GM12878 (cell line): ENCODE results near the gene ZNF501. TPM values are rescaled to one million over a fixed set of nuclear protein-coding genes. Genes with fewer than 3 reads are reported as not detected.

Experiments used
- ATAC-seq: fragments of 200-7000 bp; cut with Tn5 transposase; 3 replicates; pipeline ENCODE4 v1.9.1; 2020; ENCODE audit warnings: mild to moderate bottlenecking, moderate library complexity
- BruUV-seq: library from RNA; stranded (reverse); fragments of 400-500 nt; replicated peaks from 2 replicates; lab custom pipeline; 2021; lab: Mats Ljungman, UMichigan
- CTCF ChIA-PET: fragments of 300-600 bp; sonication (Branson Sonifier 250); formaldehyde crosslinking; extraction: SDS; loops from one replicate; lab custom pipeline; 2021; ENCODE audit warnings: inconsistent platforms; lab: Yijun Ruan, JAX
- POLR2A ChIA-PET: fragments of 350-600 bp; formaldehyde crosslinking; extraction: SDS; loops from one replicate; lab custom pipeline; 2021; ENCODE audit warnings: inconsistent platforms; lab: Charles Lee
- RAD21 ChIA-PET: fragments of 300-600 bp; sonication (Branson Sonifier 250); formaldehyde crosslinking; loops from one replicate; lab custom pipeline; 2023; ENCODE audit warnings: antibody characterized with exemption; ENCODE audit not compliant: unreplicated experiment; lab: Charles Lee
- SMC1A ChIA-PET: fragments of 300-600 bp; sonication (Branson Sonifier 250); formaldehyde crosslinking; loops from one replicate; lab custom pipeline; 2023; ENCODE audit not compliant: unreplicated experiment, uncharacterized antibody; lab: Charles Lee
- DNase-seq: peaks from one replicate; pipeline ENCODE4 v3.0.0-alpha.2; 2011; ENCODE audit warnings: low read depth, low spot score
- FAIRE-seq: peaks from 3 replicates; lab custom pipeline; 2011; peaks lifted over from hg19 to GRCh38; lab: Jason Lieb, UNC
- H2AFZ ChIP-seq: 2 replicates; pipeline ENCODE4 v1.6.0; 2011; ENCODE audit warnings: low read depth, low read length, control low read depth; ENCODE audit not compliant: control insufficient read depth
- H3K27ac ChIP-seq: 2 replicates; pipeline ENCODE4 v1.5.1; 2011; ENCODE audit warnings: control low read depth; ENCODE audit not compliant: control insufficient read depth, insufficient read depth
- H3K27me3 ChIP-seq, 2 experiments: replicated peaks in 1 of 2; 2 replicates each; pipeline versions ENCODE4 v1.6.0 to v1.6.1; 2011; ENCODE audit warnings: low read length in 1 of 2; ENCODE audit not compliant: control insufficient read depth in 2 of 2, insufficient read depth in 2 of 2
- H3K36me3 ChIP-seq, 2 experiments: 2 replicates each; pipeline ENCODE4 v1.5.1; 2011; ENCODE audit warnings: low read length in 1 of 2; ENCODE audit not compliant: control insufficient read depth in 2 of 2, insufficient read depth in 2 of 2
- H3K4me1 ChIP-seq: 2 replicates; pipeline ENCODE4 v1.6.1; 2011; ENCODE audit warnings: mild to moderate bottlenecking, low read length, moderate library complexity, mixed read lengths; ENCODE audit not compliant: control insufficient read depth, insufficient read depth
- H3K4me2 ChIP-seq: 2 replicates; pipeline ENCODE4 v1.6.0; 2011; ENCODE audit warnings: control low read depth; ENCODE audit not compliant: control insufficient read depth, insufficient read depth
- H3K4me3 ChIP-seq: fragments of 200-600 bp; sonication (generic); 2 replicates; pipeline ENCODE4 v1.5.1; 2016
- H3K79me2 ChIP-seq: 2 replicates; pipeline ENCODE4 v1.6.0; 2011; ENCODE audit warnings: low read length; ENCODE audit not compliant: control insufficient read depth, insufficient read depth
- H3K9ac ChIP-seq: 2 replicates; pipeline ENCODE4 v1.8.0; 2011; ENCODE audit warnings: low read length, control low read depth, mixed read lengths; ENCODE audit not compliant: control insufficient read depth, insufficient read depth
- H3K9me3 ChIP-seq: replicated peaks from 3 replicates; pipeline ENCODE4 v1.5.1; 2011; ENCODE audit warnings: mild to moderate bottlenecking, low read length; ENCODE audit not compliant: control insufficient read depth, insufficient read depth
- H4K20me1 ChIP-seq: 2 replicates; pipeline ENCODE4 v1.6.0; 2011; ENCODE audit not compliant: control insufficient read depth, insufficient read depth
- CBX5 ChIP-seq: sonication (generic); IDR thresholded peaks from 2 replicates; pipeline ENCODE4 v1.6.1; 2016; ENCODE audit warnings: low read depth, moderate library complexity, mild to moderate bottlenecking, inconsistent platforms
- CHD2 ChIP-seq: IDR thresholded peaks from 2 replicates; pipeline ENCODE4 v1.6.1; 2011; ENCODE audit warnings: low read depth, low read length, improper control_type of control experiment, borderline replicate concordance
- CREB1 ChIP-seq: IDR thresholded peaks from 2 replicates; pipeline ENCODE4 v1.6.1; 2012; ENCODE audit warnings: low read depth, mild to moderate bottlenecking, inconsistent platforms
- EED ChIP-seq: sonication (generic); IDR thresholded peaks from 2 replicates; pipeline ENCODE4 v1.6.1; 2016; ENCODE audit warnings: antibody characterized with exemption, low read depth
- FOXM1 ChIP-seq: IDR thresholded peaks from 2 replicates; pipeline ENCODE4 v1.6.1; 2012; ENCODE audit warnings: low read depth, mild to moderate bottlenecking, inconsistent platforms, low read length, moderate library complexity
- HDAC2 ChIP-seq: fragments of 200-600 bp; sonication (generic); IDR thresholded peaks from 2 replicates; pipeline ENCODE4 v1.6.1; 2017
- IKZF1 ChIP-seq: fragments of 450-650 bp; conservative IDR thresholded peaks from 2 replicates; pipeline ENCODE4 v1.6.1; 2017; ENCODE audit warnings: antibody characterized with exemption, mild to moderate bottlenecking
- IKZF2 ChIP-seq, 2 experiments: fragments of 450-650 bp; IDR thresholded peaks; 2 replicates each; pipeline ENCODE4 v1.6.1; 2017; ENCODE audit warnings: mild to moderate bottlenecking in 2 of 2, moderate library complexity in 2 of 2
- JUND ChIP-seq: IDR thresholded peaks from 2 replicates; pipeline ENCODE4 v1.6.1; 2012; ENCODE audit warnings: low read depth, mild to moderate bottlenecking, low read length, improper control_type of control experiment, moderate library complexity
- MTA2 ChIP-seq: fragments of 450-650 bp; IDR thresholded peaks from 2 replicates; pipeline ENCODE4 v1.6.1; 2016; ENCODE audit warnings: low read depth, mild to moderate bottlenecking, moderate library complexity
- MTA3 ChIP-seq: IDR thresholded peaks from 2 replicates; pipeline ENCODE4 v1.6.1; 2012; ENCODE audit warnings: low read length, inconsistent platforms, borderline replicate concordance
- PKNOX1 ChIP-seq: fragments of 450-650 bp; IDR thresholded peaks from 2 replicates; pipeline ENCODE4 v1.6.1; 2016; ENCODE audit warnings: mild to moderate bottlenecking
- POLR2A ChIP-seq: IDR thresholded peaks from 2 replicates; pipeline ENCODE4 v1.6.1; 2011; ENCODE audit warnings: low read depth, mild to moderate bottlenecking, low read length
- POLR2AphosphoS5 ChIP-seq: IDR thresholded peaks from 2 replicates; pipeline ENCODE4 v1.6.1; 2011; ENCODE audit warnings: mild to moderate bottlenecking, low read length, inconsistent platforms
- RELA ChIP-seq: fragments of 450-650 bp; IDR thresholded peaks from 2 replicates; pipeline ENCODE4 v1.8.0; 2014; ENCODE audit warnings: borderline replicate concordance; ENCODE audit not compliant: partially characterized antibody
- SMARCA5 ChIP-seq: fragments of 450-650 bp; IDR thresholded peaks from 2 replicates; pipeline ENCODE4 v1.6.1; 2017; ENCODE audit warnings: mild to moderate bottlenecking
- SMC3 ChIP-seq: IDR thresholded peaks from 2 replicates; pipeline ENCODE4 v1.6.1; 2011; ENCODE audit warnings: low read length, improper control_type of control experiment, borderline replicate concordance
- ZNF622 ChIP-seq: fragments of 450-650 bp; IDR thresholded peaks from 2 replicates; pipeline ENCODE4 v1.6.1; 2017; ENCODE audit warnings: mild to moderate bottlenecking, inconsistent platforms
- ZSCAN29 ChIP-seq: fragments of 450-650 bp; IDR thresholded peaks from 2 replicates; pipeline ENCODE4 v1.6.1; 2017; ENCODE audit warnings: mild to moderate bottlenecking, moderate library complexity
- WGBS: methylation state at CpG from one replicate; pipeline ENCODE4 v1.1.6; 2016; ENCODE audit warnings: low lambda C conversion rate; ENCODE audit not compliant: insufficient replicate concordance, insufficient coverage; ENCODE audit errors: missing lambda C conversion rate; 5-methylcytosine and 5-hydroxymethylcytosine counted together
- in situ Hi-C: fragments of 300-500 bp; cut with MboI; formaldehyde crosslinking; loops from 9 replicates; pipeline ENCODE4 v1.14.3; 2018; ENCODE audit warnings: mixed read lengths
- intact Hi-C: fragments of 100-400 bp; cut with micrococcal nuclease; formaldehyde crosslinking; loops from one replicate; pipeline ENCODE4 v1.14.2; 2022; ENCODE audit not compliant: unreplicated experiment
- polyA plus RNA-seq, 11 experiments: library from polyadenylated mRNA; depleted of rRNA in 4 of 11; unstranded in 6 of 11; stranded (reverse) in 5 of 11; fragments of >200 nt; fragmentation: Nextera tagmentation in 4 of 11; fragmentation: Illumina TruSeq in 1 of 11; extraction: Ambion mirVana in 4 of 11; extraction: Trizol in 1 of 11; gene quantifications; 1 replicate in 1 of 11; 2 replicates in 10 of 11; pipeline versions ENCODE4 v1.2.1 to v1.2.3, GENCODE V29; 2011 to 2016; ENCODE audit warnings: inconsistent platforms in 2 of 11, missing spikeins in 2 of 11, low read depth in 1 of 11
- total RNA-seq, 4 experiments: library from RNA; depleted of rRNA in 3 of 4; stranded (reverse); fragments of >200 nt in 3 of 4; fragmentation: Illumina TruSeq in 1 of 4; extraction: Trizol in 1 of 4; gene quantifications; 2 replicates each; pipeline versions ENCODE4 v1.2.1 to v1.2.3, GENCODE V29; 2013 to 2021

Gene ZNF501
- total and polyA plus RNA-seq, 10 of the 15 experiments (the other 5 are each of a cell fraction or from before 2014, with no cell fraction given), result 0.35 to 3.8 (median 1.7) TPM

- H3K27me3 ChIP-seq, result no peaks in the 10 kb centered on the region
- 0 out of 4 replicates have a peak, but pooled peaks cover 0 to 4% of the 10 kb centered on the region in 2 experiments for H3K36me3 ChIP-seq
- H3K4me1 ChIP-seq, result 0 out of 2 replicates have a peak, but pooled peaks cover 4% of the 10 kb centered on the region
- POLR2A ChIA-PET, result interaction anchor here (0.9 to 1.7 kb wide), 4 partner anchors 10 to 221 kb away, joined by 3 to 8 read pairs (median 6); partner anchors contain the start of gene ZNF501
- CTCF ChIA-PET, result interaction anchor here (0.6 to 1.0 kb wide), 5 partner anchors 16 to 216 kb away, joined by 3 to 5 read pairs (median 4); no protein-coding TSS in a partner anchor
- peak; percentile 95 for ATAC-seq
- H3K4me2 ChIP-seq, result peak within 1 kb of the TSS; percentile 83
- H3K79me2 ChIP-seq, result peaks cover 50% of the 10 kb centered on the region
- in situ Hi-C loops, result no loop called here
- H3K9me3 ChIP-seq, result peaks cover 27% of the 10 kb centered on the region
- peak within 1 kb of the TSS; percentile 79 for H3K4me3 ChIP-seq
- FAIRE-seq, result peak; percentile 38
- H2AFZ ChIP-seq, result peak within 1 kb of the TSS; percentile 74
- DNase-seq, result peak; percentile 77
- SMC1A ChIA-PET, result interaction anchor here (1.7 kb wide), 1 partner anchor 76 kb away, joined by 6 read pairs; no protein-coding TSS in a partner anchor
- H4K20me1 ChIP-seq, result no peaks in the 10 kb centered on the region
- intact Hi-C loops, result loop anchor here (10.0 kb wide), 1 partner anchor 117 kb away; the partner anchor contains the start of gene ZNF35
- RAD21 ChIA-PET, result interaction anchor here (1.2 to 1.6 kb wide), 3 partner anchors 152 to 279 kb away, joined by 3 to 4 read pairs (median 4); no protein-coding TSS in a partner anchor
- H3K9ac ChIP-seq, result peak within 1 kb of the TSS; percentile 99
- TSS peak; percentile 87 for BruUV-seq
- WGBS, result under 1% methylated on average over 64 of the region's 64 CpGs
- peak within 1 kb of the TSS; percentile 93 for H3K27ac ChIP-seq
- TF ChIP-seq IKZF2 (IDR thresholded peaks at IDR 0.05), result peak; percentile 15 to 46; a peak in 1 of 4 replicates
- TF ChIP-seq PKNOX1, result peak; percentile 21; the same call in 1 of the 2 replicates
- no peak for TF ChIP-seq ZSCAN29
- peak; percentile 89; the same call in 1 of the 2 replicates for TF ChIP-seq HDAC2
- peak; percentile 98 for TF ChIP-seq CREB1
- TF ChIP-seq JUND, result peak; percentile 41; the same call in 1 of the 2 replicates
- TF ChIP-seq CHD2, result peak; percentile 87
- TF ChIP-seq POLR2A, result peak; percentile 95
- TF ChIP-seq SMC3, result no peak; the same call in 1 of the 2 replicates
- TF ChIP-seq RELA, result peak; percentile 90
- no peak for TF ChIP-seq ZNF622
- TF ChIP-seq IKZF1, result peak; percentile 90
- TF ChIP-seq MTA3, result no peak
- TF ChIP-seq SMARCA5, result no peak; the same call in 1 of the 2 replicates
- no peak; the same call in 1 of the 2 replicates for TF ChIP-seq MTA2
- TF ChIP-seq POLR2AphosphoS5, result peak; percentile 94
- peak; percentile 72; the same call in 1 of the 2 replicates for TF ChIP-seq FOXM1
- TF ChIP-seq EED, result no peak; the same call in 1 of the 2 replicates
- TF ChIP-seq CBX5, result peak; percentile 94
Observed at GRCh38 chr3:44761424-44762169, 32.2 kb downstream of the ZNF501 start, which contains the start of the genes KIAA1143 and KIF15. TSS of gene KIAA1143 (minus strand) at chr3:44761619. CDS start at chr3:44761602, 17 bp downstream. TSS of gene KIF15 (plus strand) at chr3:44761794. CDS start at chr3:44761866, 72 bp downstream.
